HG03108 (cell line): Measurements from ENCODE around the gene LMX1B.

Experiments used
- ATAC-seq: cut with Tn5 transposase; IDR thresholded peaks from one replicate; pipeline ENCODE4 v1.9.1; 2021; ENCODE audit warnings: moderate library complexity; ENCODE audit not compliant: unreplicated experiment

The LMX1B gene

DNA sequence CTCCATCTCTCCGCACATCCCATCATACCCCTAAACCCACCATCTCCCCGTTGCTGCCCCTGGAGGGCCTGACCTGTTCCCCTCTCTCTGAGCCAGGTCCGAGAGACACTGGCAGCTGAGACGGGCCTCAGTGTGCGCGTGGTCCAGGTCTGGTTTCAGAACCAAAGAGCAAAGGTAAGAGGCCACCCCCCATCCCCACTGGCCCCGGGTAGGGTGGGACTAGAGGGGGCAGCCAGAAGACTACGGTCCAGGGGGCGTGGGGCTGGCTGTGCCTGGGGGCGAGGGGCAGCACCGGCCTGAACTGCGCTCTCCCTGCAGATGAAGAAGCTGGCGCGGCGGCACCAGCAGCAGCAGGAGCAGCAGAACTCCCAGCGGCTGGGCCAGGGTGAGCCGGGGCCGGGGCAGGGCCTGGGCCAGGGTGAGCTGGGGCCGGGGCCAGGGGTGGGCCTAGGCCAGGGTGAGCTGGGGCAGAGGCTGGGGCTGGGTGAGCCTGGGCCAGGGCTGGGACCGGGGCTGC lies 79.8 kb downstream of the LMX1B start:
- no peak for ATAC-seq

DNA sequence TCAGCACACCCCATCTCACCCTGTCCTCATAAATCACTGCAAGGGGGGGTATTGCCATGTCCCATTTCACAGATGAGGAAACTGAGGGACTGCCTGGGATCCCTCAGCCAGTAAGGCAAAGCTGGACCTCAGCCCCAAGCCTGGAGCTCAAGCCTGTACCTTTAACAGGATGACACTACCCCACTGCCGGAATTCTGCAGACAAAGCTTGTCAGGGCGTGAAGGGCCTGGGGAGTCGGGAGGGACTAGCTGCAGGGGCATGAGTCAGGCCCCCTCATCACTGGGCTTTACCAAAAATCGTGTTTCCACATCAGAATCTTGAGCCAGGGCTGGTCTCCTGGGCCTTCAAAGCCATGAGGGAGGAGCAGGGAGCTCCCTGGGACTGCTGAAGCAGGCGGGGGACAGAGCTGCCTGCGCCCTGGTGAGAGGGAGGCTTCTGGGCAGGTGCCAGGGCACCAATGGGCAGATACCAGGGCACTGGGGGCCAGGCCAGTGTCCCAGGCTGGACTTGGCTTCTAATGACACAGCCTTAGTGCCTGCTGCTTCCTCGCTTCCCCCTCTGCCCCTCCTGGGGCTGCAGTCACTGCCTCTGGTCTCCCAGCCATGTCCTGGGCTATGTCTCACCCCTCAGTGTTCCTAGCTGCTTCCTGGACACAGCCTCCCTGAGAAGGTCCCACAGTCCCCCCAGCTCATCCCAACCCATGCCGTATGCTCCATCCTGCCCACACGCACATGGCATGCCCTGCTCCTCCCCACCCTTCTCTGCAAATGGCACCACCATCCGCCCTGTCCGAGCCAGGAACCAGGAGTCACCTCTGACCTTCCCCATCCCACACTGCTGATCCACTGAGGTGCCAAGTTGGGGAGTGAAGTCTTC lies 80.7 kb downstream of the LMX1B start:
- no peak for ATAC-seq

DNA sequence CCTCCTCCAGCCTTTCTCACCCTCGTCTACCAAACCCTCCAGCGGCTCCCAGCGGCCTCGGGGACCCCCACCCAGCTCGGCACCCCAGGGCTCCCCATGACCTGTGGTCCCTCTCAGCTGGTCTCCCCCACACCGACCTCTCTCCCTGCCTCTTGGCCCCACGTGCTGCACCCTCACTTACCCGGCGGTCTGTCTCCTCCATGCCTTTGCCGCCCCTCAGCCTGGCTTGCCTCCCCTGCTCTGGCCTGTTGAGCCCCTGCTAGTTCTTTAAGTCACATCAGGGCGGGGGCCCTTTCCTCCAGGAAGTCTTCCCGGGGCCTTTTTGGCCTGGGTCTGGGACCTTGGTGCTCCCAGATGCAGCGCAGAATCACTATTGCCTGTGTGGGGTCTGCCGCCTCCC lies 81.5 kb downstream of the LMX1B start:
- no peak for ATAC-seq

DNA sequence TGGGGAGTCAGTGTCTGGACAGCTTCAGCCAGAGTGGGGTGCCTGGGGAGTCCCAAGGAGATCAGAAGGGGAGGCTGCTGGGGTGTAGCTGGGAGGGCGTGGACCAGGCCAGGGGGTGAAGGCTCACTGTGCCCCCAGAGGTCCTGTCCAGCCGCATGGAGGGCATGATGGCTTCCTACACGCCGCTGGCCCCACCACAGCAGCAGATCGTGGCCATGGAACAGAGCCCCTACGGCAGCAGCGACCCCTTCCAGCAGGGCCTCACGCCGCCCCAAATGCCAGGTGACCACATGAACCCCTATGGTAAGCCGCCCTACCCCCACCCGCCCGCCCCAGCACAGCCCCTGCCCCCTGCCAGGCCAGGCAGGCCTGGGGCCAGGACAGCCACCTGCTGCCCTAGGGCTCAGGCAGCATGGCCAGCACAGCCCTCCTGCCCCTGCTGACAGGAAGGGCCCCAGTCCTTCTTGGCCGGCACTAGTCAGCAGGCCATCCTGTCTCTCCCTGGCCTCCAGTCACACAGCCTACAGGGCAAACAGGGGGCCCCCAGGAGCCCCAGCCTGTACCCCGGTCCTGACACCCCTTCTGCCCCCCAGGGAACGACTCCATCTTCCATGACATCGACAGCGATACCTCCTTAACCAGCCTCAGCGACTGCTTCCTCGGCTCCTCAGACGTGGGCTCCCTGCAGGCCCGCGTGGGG lies 82.1 kb downstream of the LMX1B start:
- no peak for ATAC-seq

DNA sequence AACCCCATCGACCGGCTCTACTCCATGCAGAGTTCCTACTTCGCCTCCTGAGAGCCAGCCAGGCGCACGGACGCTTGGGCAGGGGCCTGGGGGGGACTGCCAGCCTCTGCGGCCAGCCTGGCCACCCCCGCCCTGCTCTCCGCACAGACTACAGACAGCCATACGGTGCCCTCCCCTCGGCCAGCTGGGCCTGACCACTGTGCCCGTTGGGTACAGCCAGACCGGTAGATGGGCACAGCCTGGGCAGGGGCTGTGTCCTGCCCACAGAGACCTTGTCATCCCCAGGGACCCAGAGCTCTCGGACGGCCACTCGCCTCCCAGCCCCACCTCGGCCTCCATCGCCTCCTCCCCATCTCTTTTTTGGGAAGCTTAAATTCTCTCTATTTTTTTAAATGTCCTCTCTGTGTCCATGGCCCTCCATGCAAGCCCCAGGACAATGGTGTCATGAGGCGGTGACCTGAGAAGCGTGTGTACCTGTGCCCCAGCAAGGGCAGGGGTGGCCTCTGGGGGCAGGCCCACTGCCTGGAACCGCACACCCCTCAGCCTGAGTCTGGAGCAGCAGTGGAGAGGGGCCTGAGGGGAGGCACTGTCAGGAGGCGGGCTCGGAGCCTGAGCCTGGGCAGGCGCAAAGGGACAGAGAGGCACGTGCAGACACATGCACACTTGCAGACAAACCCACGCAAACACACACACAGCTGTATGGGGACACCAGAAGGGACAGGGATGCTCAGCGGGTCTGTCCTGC lies 82.8 kb downstream of the LMX1B start:
- no peak for ATAC-seq

DNA sequence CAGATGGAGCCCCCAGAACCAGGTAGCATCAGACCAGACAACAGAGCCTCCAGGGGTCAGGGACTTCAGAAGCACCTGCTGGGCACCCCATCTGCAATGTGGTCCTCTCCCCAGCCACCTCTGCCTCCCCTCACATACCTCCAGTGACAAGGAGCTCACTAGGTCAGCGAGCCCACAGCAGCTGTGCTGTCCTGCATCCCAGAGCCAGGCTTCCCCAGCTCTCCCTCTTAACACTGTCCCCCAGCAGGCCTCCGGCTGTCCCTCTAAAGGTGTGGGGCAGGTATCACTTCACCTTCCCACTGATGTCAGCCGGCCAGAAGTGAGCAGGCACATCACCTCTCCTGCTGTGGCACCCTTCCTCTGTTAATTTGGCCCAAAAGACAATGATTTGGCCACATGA lies 83.6 kb downstream of the LMX1B start:
- no peak for ATAC-seq

DNA sequence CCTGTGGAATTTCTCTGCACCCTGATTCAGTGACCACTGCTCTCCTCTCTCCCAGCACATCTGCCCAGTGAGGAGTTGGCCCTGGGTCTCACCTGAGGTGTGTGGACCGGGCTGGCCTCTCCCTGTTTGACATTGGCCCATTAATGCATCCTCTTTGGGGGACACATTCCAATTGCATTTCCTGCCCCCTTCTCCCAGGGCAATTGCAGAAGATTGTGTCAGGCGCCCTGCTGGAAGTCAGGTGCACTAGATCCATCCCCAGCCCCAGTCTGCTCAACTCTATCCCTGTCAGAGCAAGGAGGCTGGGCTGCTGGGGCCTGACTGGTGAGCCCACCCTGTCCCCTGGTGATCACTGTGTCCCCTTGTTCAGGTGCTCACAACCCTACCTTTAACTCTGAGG lies 84.5 kb downstream of the LMX1B start:
- ATAC-seq, result no peak

DNA sequence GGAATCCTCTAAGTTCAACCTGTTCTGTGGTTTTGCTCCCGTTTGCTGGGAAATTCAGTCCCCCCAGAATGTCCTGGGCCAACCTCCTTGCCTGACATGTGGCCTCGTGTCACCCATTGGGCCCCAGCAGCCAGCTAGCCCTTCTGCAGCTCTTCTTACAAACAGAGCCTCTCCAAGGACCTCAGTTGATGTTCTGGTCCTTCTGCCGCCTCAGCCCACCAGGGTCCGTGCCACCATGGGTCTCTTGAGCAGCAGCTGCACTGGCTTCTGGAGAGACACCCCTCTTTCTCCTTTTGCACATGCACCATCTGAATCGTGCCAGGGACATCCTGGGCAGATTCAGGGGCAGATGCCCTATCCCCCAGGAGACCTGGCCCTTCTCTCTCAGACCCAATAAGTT lies 85.0 kb downstream of the LMX1B start:
- no peak for ATAC-seq

DNA sequence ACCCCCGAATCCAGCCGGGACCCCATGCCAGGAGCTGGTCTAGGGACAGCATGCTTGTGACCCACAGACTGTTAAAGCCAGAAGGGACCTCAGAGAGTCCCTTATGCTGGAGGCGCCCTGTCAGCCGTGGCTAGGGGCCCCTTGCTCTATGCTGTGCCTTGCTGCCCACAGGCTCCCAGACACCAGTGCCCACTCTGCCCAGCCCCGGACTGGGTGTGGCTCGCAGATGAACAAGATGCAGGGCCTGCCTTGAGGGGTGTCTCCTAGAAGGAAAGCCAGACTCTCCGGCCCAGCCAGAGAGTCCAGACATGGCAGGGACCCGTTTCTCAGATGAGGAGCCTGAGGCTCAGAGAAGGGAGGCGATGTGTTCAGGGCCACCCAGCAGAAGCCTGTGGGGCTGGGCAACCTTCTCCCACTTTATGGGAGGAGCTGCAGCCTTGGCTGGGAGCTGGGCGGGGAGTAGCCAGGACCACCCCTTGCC lies 85.7 kb downstream of the LMX1B start:
- no peak for ATAC-seq

DNA sequence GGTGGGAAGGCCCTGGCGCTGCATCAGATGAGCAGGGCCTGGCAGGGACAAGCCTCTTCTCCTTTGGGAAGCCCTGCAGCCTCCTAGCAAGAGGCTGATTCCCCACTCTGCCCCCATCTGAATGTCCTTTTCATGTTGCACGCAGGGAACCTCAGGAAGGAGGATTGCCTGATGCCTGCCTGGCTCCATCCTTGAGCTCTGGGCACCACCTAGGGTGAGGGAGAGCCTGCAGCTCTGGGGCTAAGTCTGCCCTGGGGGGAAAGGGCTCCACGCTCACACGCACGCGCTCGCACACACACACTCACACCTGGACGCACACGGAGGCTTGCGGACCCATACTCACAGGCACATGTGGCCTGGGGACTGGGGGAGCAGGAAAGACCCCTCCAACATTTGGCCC lies 86.6 kb downstream of the LMX1B start:
- no peak for ATAC-seq

DNA sequence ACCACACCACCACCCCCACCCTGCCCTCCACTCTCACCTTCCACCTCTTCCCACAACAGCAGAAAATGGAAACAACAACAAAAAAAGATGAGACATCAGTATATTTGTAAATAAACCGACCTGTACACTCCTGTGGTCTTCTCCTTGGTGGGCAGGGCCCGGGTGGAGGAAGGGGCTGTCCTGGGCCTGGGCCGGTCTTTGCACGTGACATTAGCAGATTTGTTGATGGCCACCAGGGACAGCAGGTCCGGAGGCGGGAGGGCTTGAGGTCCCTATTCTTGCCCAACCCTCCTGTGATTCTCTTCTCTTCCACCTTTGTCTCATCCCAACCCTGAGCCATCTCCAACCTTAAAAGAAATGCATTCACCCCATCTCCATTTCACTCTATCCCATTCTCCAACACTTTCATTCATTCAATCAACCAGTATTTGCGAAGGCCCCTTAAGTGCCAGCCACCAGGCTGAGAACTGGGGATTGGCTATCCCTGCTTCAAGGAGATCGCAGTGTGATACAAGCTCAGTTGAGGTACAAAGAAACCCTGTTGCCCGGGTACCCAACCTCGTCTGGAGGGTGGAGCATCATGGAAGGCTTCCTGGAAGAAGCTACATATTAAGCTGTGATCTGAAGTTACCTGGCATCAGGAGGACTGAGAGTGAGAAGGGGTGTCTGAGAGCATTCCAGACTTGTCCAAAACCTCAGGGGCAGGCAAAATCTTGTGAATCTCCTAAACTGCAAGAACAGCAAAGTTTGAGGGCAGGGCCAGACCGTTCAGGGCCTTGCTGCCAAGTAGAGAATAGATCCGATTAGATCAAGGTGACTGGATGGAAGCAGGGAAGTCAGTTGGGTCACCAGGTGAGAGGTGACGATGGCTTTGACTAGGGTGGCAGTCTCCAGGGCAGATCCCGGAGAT lies 87.4 kb downstream of the LMX1B start:
- ATAC-seq, result no peak

DNA sequence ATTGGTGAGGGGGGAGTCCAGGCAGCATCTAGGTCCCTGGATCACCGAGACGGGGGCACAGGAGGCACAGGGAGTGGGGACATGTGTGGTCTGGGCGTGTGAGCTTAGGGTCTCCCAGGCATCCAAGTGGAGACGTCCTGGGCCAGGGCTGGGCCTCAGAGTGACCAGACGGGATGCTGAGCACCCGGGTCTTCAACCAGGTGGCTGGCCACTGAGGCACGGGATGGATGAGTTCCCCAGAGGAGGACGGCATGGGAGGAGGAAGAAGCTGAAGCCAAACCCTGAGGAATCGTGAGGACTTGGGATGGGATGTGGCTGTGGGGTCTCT lies 88.0 kb downstream of the LMX1B start:
- ATAC-seq, result no peak

DNA sequence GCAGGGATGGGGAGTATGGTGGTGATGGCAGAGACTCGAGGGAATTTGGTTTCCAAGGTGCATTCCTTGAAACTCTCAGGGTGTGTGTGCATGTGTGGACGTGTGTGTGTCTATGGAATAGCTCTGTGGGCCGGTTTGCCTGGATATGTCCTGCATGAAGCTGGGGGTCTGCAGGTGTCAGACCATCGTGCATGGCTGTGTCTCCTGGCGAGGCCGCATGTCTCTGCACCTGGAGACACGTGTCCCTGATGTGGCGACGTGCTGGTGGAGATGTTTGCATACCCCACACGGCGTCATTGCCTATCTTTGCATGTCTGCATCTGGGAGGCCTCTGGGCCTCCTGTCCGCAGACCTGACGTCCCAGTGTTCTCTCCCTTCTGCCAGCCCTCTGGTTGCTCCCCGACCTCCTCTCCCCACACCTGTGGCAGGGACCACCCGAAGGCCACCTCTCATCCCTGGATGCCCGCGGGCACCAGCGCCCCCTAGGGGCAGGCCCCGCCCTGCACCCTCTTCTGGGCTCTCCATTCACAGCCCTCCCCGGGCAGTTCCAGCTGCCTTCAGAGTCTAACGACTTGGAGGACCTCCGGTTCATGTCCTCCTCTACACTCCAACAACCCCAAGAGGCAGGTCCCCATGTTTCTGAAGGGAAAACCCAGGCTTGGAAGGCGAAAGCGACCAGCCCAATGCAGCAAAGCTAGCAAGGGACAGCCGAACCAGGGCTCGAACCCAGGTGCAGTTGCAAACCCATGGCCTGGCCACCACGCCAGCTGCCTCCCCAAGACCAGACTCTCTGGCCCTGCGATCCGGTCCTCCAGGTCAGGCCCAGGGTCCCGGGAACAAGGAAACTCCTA lies 88.6 kb downstream of the LMX1B start:
- ATAC-seq, result no peak

DNA sequence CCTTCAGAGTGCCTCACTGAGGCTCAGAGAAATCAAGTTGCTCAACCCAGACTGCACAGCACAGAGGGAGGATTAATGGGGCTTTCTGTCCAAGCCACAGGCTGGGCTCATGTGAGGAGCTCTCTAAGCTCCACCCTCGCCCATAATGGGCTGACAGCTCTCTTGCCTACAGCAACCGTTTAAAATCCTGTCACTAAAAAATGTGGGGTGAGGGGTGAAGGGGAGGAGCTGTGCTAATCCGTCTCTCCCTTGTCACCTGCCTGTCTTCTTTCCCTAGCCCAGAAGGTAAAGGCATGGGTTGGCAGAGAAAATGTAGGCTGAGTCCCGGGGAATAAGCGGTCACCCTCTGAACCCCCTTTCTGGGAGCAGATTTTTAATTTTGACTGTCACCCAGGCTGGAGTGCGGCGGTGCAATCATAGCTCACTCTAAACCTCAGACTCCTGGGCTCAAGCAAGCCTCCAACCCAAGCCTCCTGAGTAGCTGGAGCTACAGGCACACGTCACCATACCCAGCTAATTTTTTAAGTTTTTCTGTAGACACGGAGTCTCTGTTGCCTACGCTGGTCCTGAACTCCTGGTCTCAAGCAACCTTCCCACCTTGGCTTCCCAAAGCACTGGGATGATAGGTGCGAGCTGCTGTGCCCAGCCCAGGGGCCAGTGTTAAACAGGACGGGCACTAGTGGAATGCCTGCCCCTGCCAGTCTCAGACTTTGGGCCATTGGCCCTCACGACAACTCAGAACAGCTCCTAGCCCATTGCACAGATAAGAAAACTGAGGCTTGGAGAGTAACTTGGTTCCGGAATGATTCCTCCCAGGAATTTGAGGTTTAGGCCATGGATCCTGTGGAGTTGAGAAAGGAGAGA lies 89.5 kb downstream of the LMX1B start:
- ATAC-seq, result no peak

DNA sequence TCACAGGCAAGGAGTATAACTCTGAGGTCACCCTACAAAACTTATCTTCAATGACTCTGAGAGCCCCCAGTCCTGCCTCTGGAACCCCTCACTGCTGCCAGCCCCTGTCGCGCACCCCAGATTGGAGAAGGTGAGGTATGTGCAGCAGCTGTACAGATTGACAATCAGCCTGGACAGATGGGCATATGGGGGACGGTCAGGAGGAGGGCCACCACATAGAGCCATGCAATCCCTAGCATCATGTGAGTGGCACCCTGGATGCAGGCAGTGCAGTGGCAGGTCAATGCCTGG lies 90.1 kb downstream of the LMX1B start:
- ATAC-seq, result no peak

DNA sequence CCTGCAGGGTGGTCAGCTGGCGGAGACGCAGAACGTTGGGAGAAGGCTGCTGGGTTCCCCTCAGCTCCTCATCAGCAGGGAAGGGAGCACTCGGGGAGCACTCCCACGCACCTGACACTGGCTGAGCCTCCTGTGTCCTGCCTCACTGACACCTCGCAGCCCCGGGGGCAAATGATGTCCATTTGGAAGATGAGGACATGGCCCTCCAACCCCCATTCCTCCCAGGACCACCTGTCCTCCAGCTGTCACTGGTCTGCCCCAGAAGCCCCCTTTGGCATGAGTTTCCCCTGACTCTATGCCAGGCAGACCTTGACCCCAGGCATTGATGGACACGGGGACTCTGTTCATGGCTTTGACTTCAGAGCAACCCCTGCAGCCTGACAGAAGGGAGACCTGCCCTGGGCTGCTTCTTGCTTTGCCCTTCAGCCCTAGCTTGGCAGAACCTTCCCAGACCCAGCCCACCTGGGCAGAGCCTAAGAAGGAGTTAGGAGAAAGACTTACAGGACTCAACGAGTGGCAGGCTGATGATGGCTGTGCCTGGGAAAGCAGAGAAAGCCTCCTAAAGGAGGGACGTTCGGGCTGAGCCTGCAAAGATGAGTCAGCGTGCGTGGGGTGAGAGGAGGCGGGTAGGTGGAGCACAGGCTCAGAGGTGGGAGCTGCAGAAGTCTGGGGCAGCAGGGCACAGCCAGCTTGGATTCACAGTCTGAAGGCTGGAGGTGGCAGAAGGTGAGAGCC lies 90.6 kb downstream of the LMX1B start:
- no peak for ATAC-seq

DNA sequence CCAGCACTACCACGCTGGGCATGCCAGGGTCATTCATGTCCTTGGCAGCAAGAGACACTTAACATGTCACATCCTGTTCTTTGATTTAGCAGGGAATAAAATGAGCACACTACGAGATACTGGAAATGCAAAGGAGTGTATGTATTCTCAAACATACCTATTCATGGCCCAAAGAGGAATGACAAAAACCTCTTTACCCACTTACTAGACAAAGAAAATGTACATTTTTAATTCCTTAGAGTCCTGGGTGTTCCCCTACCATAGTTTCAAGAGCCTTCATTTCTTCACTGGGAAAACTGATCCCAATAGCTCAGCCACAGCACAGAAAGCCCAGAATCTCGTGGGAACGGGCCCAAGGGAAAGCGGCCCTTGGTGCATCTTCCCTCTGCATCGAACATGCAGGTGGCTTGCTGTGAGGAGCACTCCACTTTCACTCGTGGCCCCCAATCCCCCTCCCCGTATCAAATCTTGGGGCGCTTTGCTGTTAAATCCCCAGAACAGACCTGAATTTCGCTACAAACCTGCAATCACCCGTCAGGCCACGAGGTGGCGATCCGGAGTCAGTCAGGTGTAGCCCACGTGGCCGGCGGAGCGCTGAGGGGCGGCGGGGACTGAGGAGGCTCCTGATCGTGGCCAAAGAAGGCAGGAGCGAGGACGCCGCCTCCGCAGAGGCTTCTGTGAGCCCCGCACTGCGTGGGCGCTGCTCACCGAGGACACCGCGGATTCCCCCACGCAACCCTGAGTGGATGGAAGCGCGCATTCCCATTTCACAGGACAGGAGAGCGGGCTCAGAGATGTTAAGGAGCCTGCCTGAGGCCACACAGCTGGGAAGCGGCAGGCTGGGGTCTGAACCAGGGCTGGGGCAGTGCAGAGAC lies 91.4 kb downstream of the LMX1B start:
- no peak for ATAC-seq
